DND-41 (cell line): ENCODE data around the gene IGFLR1.

Source experiments
- CTCF ChIP-seq: IDR thresholded peaks from 2 replicates; pipeline ENCODE4 v1.5.1; 2012; ENCODE audit warnings: borderline replicate concordance, low read length, moderate library complexity, mild to moderate bottlenecking; ENCODE audit not compliant: poor library complexity, severe bottlenecking; ENCODE audit errors: extremely low read depth
- EZH2 ChIP-seq: IDR thresholded peaks from 3 replicates; pipeline ENCODE4 v1.6.1; 2012; ENCODE audit warnings: borderline replicate concordance, low read depth, mild to moderate bottlenecking, moderate library complexity, low read length, inconsistent platforms; ENCODE audit not compliant: severe bottlenecking

DNA sequence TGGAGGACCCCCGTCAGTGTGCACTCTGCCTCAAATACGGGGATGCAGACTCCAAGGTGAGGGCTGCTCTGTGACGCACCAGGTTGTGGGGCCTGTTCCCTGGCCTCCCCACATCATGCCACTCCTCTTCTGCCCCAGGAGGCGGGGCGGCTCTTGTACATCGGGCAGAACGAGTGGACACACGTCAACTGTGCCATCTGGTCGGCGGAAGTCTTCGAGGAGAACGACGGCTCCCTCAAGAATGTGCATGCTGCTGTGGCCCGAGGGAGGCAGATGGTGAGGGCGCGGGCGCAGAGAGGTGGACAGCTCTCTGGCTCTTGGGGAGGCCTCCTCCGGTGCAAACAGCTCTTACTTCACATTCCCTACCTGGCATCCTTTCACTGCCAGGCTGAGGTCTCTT lies 13.2 kb downstream of the IGFLR1 start:
- TF ChIP-seq CTCF (no peak), EZH2 (no peak)
